H9 (cell line): ENCODE measurements around the gene ZNF260. TPM values are rescaled to one million over a fixed set of nuclear protein-coding genes. Genes with fewer than 3 reads are reported as not detected.

Source experiments
- DNase-seq: peaks from one replicate; pipeline ENCODE4 v3.0.0-alpha.2; 2017
- H2AFZ ChIP-seq: one replicate; pipeline ENCODE4 v1.6.1; 2013; ENCODE audit warnings: mild to moderate bottlenecking, low read length, control low read depth, moderate library complexity
- H2AK5ac ChIP-seq: 2 replicates; pipeline ENCODE4 v1.6.1; 2013; ENCODE audit warnings: low read length, control low read depth, mixed read lengths; ENCODE audit not compliant: insufficient read length
- H2BK120ac ChIP-seq: one replicate; pipeline ENCODE4 v1.6.1; 2013; ENCODE audit warnings: low read depth, mild to moderate bottlenecking, low read length, control low read depth, inconsistent platforms; ENCODE audit not compliant: poor library complexity, severe bottlenecking
- H2BK12ac ChIP-seq: 2 replicates; pipeline ENCODE4 v1.6.1; 2013; ENCODE audit warnings: low read length, control low read depth, mixed read lengths, low read depth; ENCODE audit not compliant: insufficient read length
- H2BK15ac ChIP-seq: 2 replicates; pipeline ENCODE4 v1.6.1; 2013; ENCODE audit warnings: low read depth, low read length, control low read depth
- H2BK20ac ChIP-seq: one replicate; pipeline ENCODE4 v1.6.1; 2013; ENCODE audit warnings: low read depth, mild to moderate bottlenecking, low read length, control low read depth, inconsistent platforms; ENCODE audit not compliant: poor library complexity, severe bottlenecking
- H2BK5ac ChIP-seq: 2 replicates; pipeline ENCODE4 v1.6.1; 2013; ENCODE audit warnings: low read length, control low read depth, mixed read lengths; ENCODE audit not compliant: insufficient read length
- H3K14ac ChIP-seq: 2 replicates; pipeline ENCODE4 v1.6.1; 2013; ENCODE audit warnings: low read length, control low read depth; ENCODE audit not compliant: insufficient read depth
- H3K18ac ChIP-seq: 2 replicates; pipeline ENCODE4 v1.6.1; 2013; ENCODE audit warnings: low read depth, mild to moderate bottlenecking, mixed read lengths, low read length, control low read depth; ENCODE audit not compliant: insufficient read length
- H3K23ac ChIP-seq: 2 replicates; pipeline ENCODE4 v1.6.1; 2013; ENCODE audit warnings: low read length, control low read depth, mixed read lengths, low read depth; ENCODE audit not compliant: insufficient read length
- H3K23me2 ChIP-seq: 2 replicates; pipeline ENCODE4 v1.6.1; 2013; ENCODE audit warnings: low read depth, mild to moderate bottlenecking, mixed read lengths, low read length, control low read depth; ENCODE audit not compliant: insufficient read length, poor library complexity, severe bottlenecking
- H3K27ac ChIP-seq: 2 replicates; pipeline ENCODE4 v1.5.1; 2013; ENCODE audit warnings: low read length, control low read depth, mixed read lengths, low read depth; ENCODE audit not compliant: insufficient read length
- H3K27me3 ChIP-seq: 2 replicates; pipeline ENCODE4 v1.6.1; 2013; ENCODE audit warnings: low read length, control low read depth, inconsistent platforms; ENCODE audit not compliant: insufficient read depth
- H3K4ac ChIP-seq: 2 replicates; pipeline ENCODE4 v1.6.1; 2013; ENCODE audit warnings: low read depth, mild to moderate bottlenecking, control low read depth, inconsistent platforms, low read length, moderate library complexity
- H3K4me1 ChIP-seq: 2 replicates; pipeline ENCODE4 v1.6.1; 2013; ENCODE audit warnings: low read length, control low read depth, inconsistent platforms; ENCODE audit not compliant: insufficient read depth
- H3K4me2 ChIP-seq: 2 replicates; pipeline ENCODE4 v1.6.1; 2013; ENCODE audit warnings: low read length, control low read depth, mixed read lengths; ENCODE audit not compliant: insufficient read length, insufficient read depth
- H3K56ac ChIP-seq: 2 replicates; pipeline ENCODE4 v1.6.1; 2013; ENCODE audit warnings: low read depth, mild to moderate bottlenecking, mixed read lengths, low read length, control low read depth; ENCODE audit not compliant: insufficient read length
- H3K79me1 ChIP-seq: 2 replicates; pipeline ENCODE4 v1.6.1; 2013; ENCODE audit warnings: low read depth, mild to moderate bottlenecking, moderate library complexity, low read length, control low read depth, inconsistent platforms; ENCODE audit not compliant: insufficient read depth, poor library complexity, severe bottlenecking
- H3K79me2 ChIP-seq: 2 replicates; pipeline ENCODE4 v1.6.1; 2013; ENCODE audit warnings: low read length, control low read depth, inconsistent platforms; ENCODE audit not compliant: insufficient read depth
- H3K9ac ChIP-seq: 2 replicates; pipeline ENCODE4 v1.6.1; 2013; ENCODE audit warnings: low read length, control low read depth, mixed read lengths; ENCODE audit not compliant: insufficient read length; ENCODE audit errors: extremely low read depth
- H3K9me3 ChIP-seq: one replicate; pipeline ENCODE4 v1.6.1; 2013; ENCODE audit warnings: low read depth, low read length, inconsistent platforms; ENCODE audit not compliant: control insufficient read depth
- H3T11ph ChIP-seq: one replicate; pipeline ENCODE4 v1.6.1; 2013; ENCODE audit warnings: mild to moderate bottlenecking, low read length, control low read depth, inconsistent platforms
- H4K20me1 ChIP-seq: one replicate; pipeline ENCODE4 v1.6.1; 2013; ENCODE audit not compliant: control insufficient read depth, insufficient read length, insufficient read depth
- H4K5ac ChIP-seq: 2 replicates; pipeline ENCODE4 v1.6.1; 2013; ENCODE audit warnings: low read depth, mild to moderate bottlenecking, mixed read lengths, low read length, control low read depth; ENCODE audit not compliant: insufficient read length
- H4K8ac ChIP-seq: replicated peaks from 2 replicates; pipeline ENCODE4 v1.6.1; 2013; ENCODE audit warnings: low read length, control low read depth, mixed read lengths, low read depth; ENCODE audit not compliant: insufficient read length
- H4K91ac ChIP-seq: 2 replicates; pipeline ENCODE4 v1.6.1; 2013; ENCODE audit warnings: low read depth, mild to moderate bottlenecking, moderate library complexity, mixed read lengths, low read length, control low read depth; ENCODE audit not compliant: insufficient read length
- H3K27ac Mint-ChIP-seq, 3 experiments: 2 replicates in 2 of 3; 3 replicates in 1 of 3; pipeline ENCODE4 v1.8.0; 2020 to 2021; ENCODE audit warnings: mixed read lengths in 3 of 3, mild to moderate bottlenecking in 1 of 3, moderate library complexity in 1 of 3
- H3K27me3 Mint-ChIP-seq: 2 replicates; pipeline ENCODE4 v1.8.0; 2021; ENCODE audit warnings: low read depth, mild to moderate bottlenecking, moderate library complexity, mixed read lengths
- H3K36me3 Mint-ChIP-seq, 3 experiments: 2 replicates in 2 of 3; 3 replicates in 1 of 3; pipeline ENCODE4 v1.8.0; 2020 to 2021; ENCODE audit warnings: low read depth in 3 of 3, mixed read lengths in 3 of 3; ENCODE audit not compliant: insufficient read depth in 1 of 3
- H3K4me1 Mint-ChIP-seq, 2 experiments: 2 replicates each; pipeline ENCODE4 v1.8.0; 2020; ENCODE audit warnings: mixed read lengths in 2 of 2
- H3K4me3 Mint-ChIP-seq, 2 experiments: 2 replicates in 1 of 2; 3 replicates in 1 of 2; pipeline ENCODE4 v1.8.0; 2020 to 2021; ENCODE audit warnings: mild to moderate bottlenecking in 2 of 2, mixed read lengths in 2 of 2, moderate library complexity in 1 of 2
- H3K9me3 Mint-ChIP-seq, 2 experiments: 2 replicates in 1 of 2; 3 replicates in 1 of 2; pipeline ENCODE4 v1.8.0; 2020; ENCODE audit warnings: mild to moderate bottlenecking in 2 of 2, mixed read lengths in 2 of 2, moderate library complexity in 1 of 2
- WGBS: extraction: QIAGEN DNeasy Blood & Tissue Kit; methylation state at CpG from one replicate; pipeline ENCODE4 v1.1.7; 2013; ENCODE audit warnings: missing lambda C conversion rate, low lambda C conversion rate, mixed read lengths; ENCODE audit not compliant: insufficient read length; ENCODE audit errors: extremely low coverage; 5-methylcytosine and 5-hydroxymethylcytosine counted together
- total RNA-seq: library from RNA; stranded (reverse); gene quantifications from 2 replicates; pipeline ENCODE4 v1.2.1, GENCODE V29; 2021
- TF ChIP-seq, protein P1 (sequence below): fragments of 200-600 bp; sonication (generic); conservative IDR thresholded peaks from 3 replicates; pipeline ENCODE4 v1.8.0; 2021; ENCODE audit warnings: antibody characterized with exemption, mild to moderate bottlenecking

ZNF260 gene
- total RNA-seq, 1 experiment from 2014 or later: 22.5 TPM

GRCh38 chr19:36514012-36514612 is 14.0 kb downstream of the ZNF260 start:
- Mint-ChIP-seq H3K9me3 (peaks cover 86 to 94% of the 10 kb centered on the region in 2 experiments), H3K4me3 (no peak overlapping the region), H3K4me1 (no peaks in the 10 kb centered on the region), H3K36me3 (peaks cover 76 to 92% (median 86%) of the 10 kb centered on the region in 3 experiments), H3K27me3 (no peaks in the 10 kb centered on the region; the same call in 1 of the 2 replicates), H3K27ac (no peak overlapping the region)
- no peak overlapping the region for H3K27ac ChIP-seq
- H4K20me1 ChIP-seq: no peaks in the 10 kb centered on the region
- no peak overlapping the region for H2AFZ ChIP-seq
- H3K4me2 ChIP-seq: no peak overlapping the region
- no peak overlapping the region for H4K5ac ChIP-seq
- H2BK120ac ChIP-seq: no peak overlapping the region
- H3K79me2 ChIP-seq: no peaks in the 10 kb centered on the region
- no CpG with 5 or more reads among the region's 2 CpGs for WGBS
- no peak overlapping the region for H3T11ph ChIP-seq
- no peak overlapping the region for H3K9ac ChIP-seq
- no peak overlapping the region for H2BK5ac ChIP-seq
- no peaks in the 10 kb centered on the region for H3K23me2 ChIP-seq
- H2AK5ac ChIP-seq: no peak overlapping the region
- H4K91ac ChIP-seq: no peak overlapping the region
- DNase-seq: no peak
- no peak overlapping the region for H3K18ac ChIP-seq
- H3K4me1 ChIP-seq: no peaks in the 10 kb centered on the region
- H3K56ac ChIP-seq: no peak overlapping the region
- H4K8ac ChIP-seq: no peak overlapping the region
- TF ChIP-seq, protein P1, sequence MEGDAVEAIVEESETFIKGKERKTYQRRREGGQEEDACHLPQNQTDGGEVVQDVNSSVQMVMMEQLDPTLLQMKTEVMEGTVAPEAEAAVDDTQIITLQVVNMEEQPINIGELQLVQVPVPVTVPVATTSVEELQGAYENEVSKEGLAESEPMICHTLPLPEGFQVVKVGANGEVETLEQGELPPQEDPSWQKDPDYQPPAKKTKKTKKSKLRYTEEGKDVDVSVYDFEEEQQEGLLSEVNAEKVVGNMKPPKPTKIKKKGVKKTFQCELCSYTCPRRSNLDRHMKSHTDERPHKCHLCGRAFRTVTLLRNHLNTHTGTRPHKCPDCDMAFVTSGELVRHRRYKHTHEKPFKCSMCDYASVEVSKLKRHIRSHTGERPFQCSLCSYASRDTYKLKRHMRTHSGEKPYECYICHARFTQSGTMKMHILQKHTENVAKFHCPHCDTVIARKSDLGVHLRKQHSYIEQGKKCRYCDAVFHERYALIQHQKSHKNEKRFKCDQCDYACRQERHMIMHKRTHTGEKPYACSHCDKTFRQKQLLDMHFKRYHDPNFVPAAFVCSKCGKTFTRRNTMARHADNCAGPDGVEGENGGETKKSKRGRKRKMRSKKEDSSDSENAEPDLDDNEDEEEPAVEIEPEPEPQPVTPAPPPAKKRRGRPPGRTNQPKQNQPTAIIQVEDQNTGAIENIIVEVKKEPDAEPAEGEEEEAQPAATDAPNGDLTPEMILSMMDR: no peak
- H3K14ac ChIP-seq: no peak overlapping the region
- peaks cover 3% of the 10 kb centered on the region for H3K79me1 ChIP-seq
- H2BK15ac ChIP-seq: no peak overlapping the region
- peaks cover 62% of the 10 kb centered on the region for H3K9me3 ChIP-seq
- no peak overlapping the region for H3K4ac ChIP-seq
- H3K23ac ChIP-seq: no peak overlapping the region
- H2BK12ac ChIP-seq: no peak overlapping the region
- H3K27me3 ChIP-seq: no peaks in the 10 kb centered on the region
- no peak overlapping the region for H2BK20ac ChIP-seq
